Erythroblast (primary cell): Measurements from ENCODE around the gene LHX6.

Experiments
- GATA1 ChIP-seq: IDR thresholded peaks from 2 replicates; pipeline ENCODE4 v1.6.1; 2011; ENCODE audit warnings: low read depth, mild to moderate bottlenecking, control low read depth, low read length, moderate library complexity
- POLR2A ChIP-seq: IDR thresholded peaks from 2 replicates; pipeline ENCODE4 v1.6.1; 2011; ENCODE audit warnings: mild to moderate bottlenecking, low read length

DNA sequence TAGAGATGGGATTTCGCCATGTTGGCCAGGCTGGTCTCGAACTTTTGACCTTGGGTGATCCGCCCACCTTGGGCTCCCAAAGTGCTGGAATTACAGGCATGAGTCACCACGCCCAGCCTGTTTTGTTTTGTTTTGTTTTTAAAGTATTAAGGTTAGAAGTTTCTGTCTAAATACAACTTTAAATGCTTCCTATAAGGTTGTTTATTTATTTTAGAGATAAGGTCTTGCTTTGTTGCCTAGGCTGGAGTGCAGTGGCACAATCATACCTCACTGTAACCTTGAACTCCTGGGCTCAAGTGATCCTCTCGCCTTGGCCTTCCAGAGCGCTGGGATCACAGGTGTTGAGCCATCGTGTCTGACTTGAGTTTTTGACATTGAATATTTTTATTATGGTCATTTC is 47.3 kb upstream of the LHX6 start:
- no peak for TF ChIP-seq POLR2A
- no peak for TF ChIP-seq GATA1
